Measurements from ENCODE around the gene ANKRD16. TPM values are rescaled to one million over a fixed set of nuclear protein-coding genes. Genes with fewer than 3 reads are reported as not detected.
"Not testable (repeated sequence)": the region's sequence is repeated elsewhere in the genome, so short reads cannot be mapped to it uniquely, and the experiment has no call there.

ANKRD16 gene
- total and polyA plus RNA-seq, 2 experiments from 2014 or later, result 6.4 to 16.1 TPM

GRCh38 chr10:5882961-5883360, 6.7 kb downstream of the ANKRD16 start (continued):
- TF ChIP-seq JUNB (IDR thresholded peaks at IDR 0.05; ENCODE audit: unreplicated experiment) (no peak), ZNF462 (CRISPR knock-in tag; IDR thresholded peaks at IDR 0.05) (no peak)

- not testable (repeated sequence) for H3K27me3 ChIP-seq (ENCODE audit: insufficient read depth); H3K4me1 Mint-ChIP-seq; H3K27ac ChIP-seq (ENCODE audit: low read depth); H3K4me1 ChIP-seq (ENCODE audit: insufficient read depth); H3K4me3 ChIP-seq; H3K9me3 Mint-ChIP-seq; DNase-seq (ENCODE audit: low spot score); H4K20me1 ChIP-seq (replicated peaks; ENCODE audit: insufficient read depth); H3K27ac Mint-ChIP-seq; H3F3A ChIP-seq (replicated peaks; ENCODE audit: low read depth); H2AFZ ChIP-seq; H3K9me2 ChIP-seq (ENCODE audit: insufficient read depth); H3K4me2 ChIP-seq; H3K4me3 Mint-ChIP-seq; ATAC-seq; H3K27me3 Mint-ChIP-seq (ENCODE audit: insufficient read depth, low read depth, poor library complexity); H3K79me2 ChIP-seq (replicated peaks; ENCODE audit: insufficient read depth)
- peaks cover 22% of the 10 kb centered on the region for H3K36me3 ChIP-seq (ENCODE audit: insufficient read depth)
- peaks cover 52% of the 10 kb centered on the region for H3K36me3 Mint-ChIP-seq (ENCODE audit: low read depth)
These were observed 12.7 kb downstream of the ANKRD16 start for GRCh38 chr10:5877041-5877440.

GRCh38 chr10:5876181-5876768, 13.4 kb downstream of the ANKRD16 start:
- peaks cover 4% of the 10 kb centered on the region for H3K27me3 Mint-ChIP-seq (ENCODE audit: insufficient read depth, low read depth, poor library complexity)
- ATAC-seq (no peak), DNase-seq (ENCODE audit: low spot score) (no peak)
- H3K4me1 Mint-ChIP-seq, result no peaks in the 10 kb centered on the region
- no peaks in the 10 kb centered on the region for H3K27me3 ChIP-seq (ENCODE audit: insufficient read depth)
- no peak overlapping the region for H3K4me2 ChIP-seq
- H3F3A ChIP-seq (replicated peaks; ENCODE audit: low read depth), result no peaks in the 10 kb centered on the region
- no peak overlapping the region for H3K4me3 ChIP-seq
- peak overlapping the region; percentile 67; the same call in 1 of the 2 replicates for H3K27ac Mint-ChIP-seq
- H3K79me2 ChIP-seq (replicated peaks; ENCODE audit: insufficient read depth), result no peaks in the 10 kb centered on the region
- H4K20me1 ChIP-seq (replicated peaks; ENCODE audit: insufficient read depth), result no peaks in the 10 kb centered on the region; the same call in 1 of the 2 replicates
- H3K4me3 Mint-ChIP-seq, result no peak overlapping the region
- no peaks in the 10 kb centered on the region for H3K4me1 ChIP-seq (ENCODE audit: insufficient read depth)
- H3K36me3 ChIP-seq (ENCODE audit: insufficient read depth), result peaks cover 18% of the 10 kb centered on the region; the same call in 1 of the 2 replicates
- H3K27ac ChIP-seq (ENCODE audit: low read depth), result no peak overlapping the region
- no peaks in the 10 kb centered on the region; the same call in 1 of the 3 replicates for H3K9me3 Mint-ChIP-seq
- no peak overlapping the region for H2AFZ ChIP-seq
- H3K36me3 Mint-ChIP-seq (ENCODE audit: low read depth), result peaks cover 45% of the 10 kb centered on the region
- H3K9me2 ChIP-seq (ENCODE audit: insufficient read depth), result no peaks in the 10 kb centered on the region
- no peak for TF ChIP-seq NANOG (IDR thresholded peaks at IDR 0.05; ENCODE audit: borderline replicate concordance)
- TF ChIP-seq STAT1 (IDR thresholded peaks at IDR 0.05; ENCODE audit: unreplicated experiment), result no peak
- TF ChIP-seq ETS1 (IDR thresholded peaks at IDR 0.05), result no peak
- no peak for TF ChIP-seq CTCF (conservative IDR thresholded peaks at IDR 0.05; ENCODE audit: low read depth in 2 of 2)
- no peak for TF ChIP-seq REST (IDR thresholded peaks at IDR 0.05; ENCODE audit: unreplicated experiment)

All from GM23338 (cell line).